ENCODE results near the gene COP1.
"Not testable (repeated sequence)": the region's sequence is repeated elsewhere in the genome, so short reads cannot be mapped to it uniquely, and the experiment has no call there.

The COP1 gene

GRCh38 chr1:176043537-176043936, 163.5 kb downstream of the COP1 start:
- DNase-seq (ENCODE audit: low read depth): no peak
- no peak for TF ChIP-seq CTCF (conservative IDR thresholded peaks at IDR 0.05; ENCODE audit: control insufficient read depth, insufficient read depth, low read depth, low read length)
- H3K4me3 ChIP-seq (ENCODE audit: control insufficient read depth, low read depth, low read length): no peak overlapping the region

GRCh38 chr1:176033881-176034280, 173.2 kb downstream of the COP1 start:
- peak; percentile 57 for DNase-seq (ENCODE audit: low read depth)
- no peak overlapping the region for H3K4me3 ChIP-seq (ENCODE audit: control insufficient read depth, low read depth, low read length)
- TF ChIP-seq CTCF (conservative IDR thresholded peaks at IDR 0.05; ENCODE audit: control insufficient read depth, insufficient read depth, low read depth, low read length): no peak

- no peak overlapping the region for H3K4me3 ChIP-seq (ENCODE audit: control insufficient read depth, low read depth, low read length)
- TF ChIP-seq CTCF (conservative IDR thresholded peaks at IDR 0.05; ENCODE audit: control insufficient read depth, insufficient read depth, low read depth, low read length): no peak
- peak; percentile 30 for DNase-seq (ENCODE audit: low read depth)
These were observed 173.6 kb downstream of the COP1 start for GRCh38 chr1:176033474-176033873.

GRCh38 chr1:176032040-176032645, 174.9 kb downstream of the COP1 start:
- no peak for TF ChIP-seq CTCF (conservative IDR thresholded peaks at IDR 0.05; ENCODE audit: control insufficient read depth, insufficient read depth, low read depth, low read length)
- peak; percentile 11 for DNase-seq (ENCODE audit: low read depth)
- no peak overlapping the region for H3K4me3 ChIP-seq (ENCODE audit: control insufficient read depth, low read depth, low read length)

- TF ChIP-seq CTCF (conservative IDR thresholded peaks at IDR 0.05; ENCODE audit: control insufficient read depth, insufficient read depth, low read depth, low read length): no peak
- DNase-seq (ENCODE audit: low read depth): no peak
- no peak overlapping the region for H3K4me3 ChIP-seq (ENCODE audit: control insufficient read depth, low read depth, low read length)
These were observed 177.5 kb downstream of the COP1 start for GRCh38 chr1:176029609-176030008.

- DNase-seq (ENCODE audit: low read depth): no peak
- H3K4me3 ChIP-seq (ENCODE audit: control insufficient read depth, low read depth, low read length): no peak overlapping the region
- TF ChIP-seq CTCF (conservative IDR thresholded peaks at IDR 0.05; ENCODE audit: control insufficient read depth, insufficient read depth, low read depth, low read length): no peak
These were observed 177.9 kb downstream of the COP1 start for GRCh38 chr1:176029155-176029554.

GRCh38 chr1:176027934-176028333, 179.2 kb downstream of the COP1 start:
- not testable (repeated sequence) for DNase-seq (ENCODE audit: low read depth); H3K4me3 ChIP-seq (ENCODE audit: control insufficient read depth, low read depth, low read length)
